Memory B cell (primary cell): ENCODE measurements around the gene BTBD9.

Source experiments
- ATAC-seq: fragments of 150-1000 bp; cut with Tn5 transposase; 2 replicates; pipeline ENCODE4 v1.10.0; 2021; ENCODE audit warnings: low read depth, mild to moderate bottlenecking, moderate library complexity
- DNase-seq, 2 donors: peaks; one replicate each; pipeline ENCODE4 v3.0.0; 2022; ENCODE audit warnings: low spot score in 2 of 2
- H3K27ac Mint-ChIP-seq: one replicate; pipeline ENCODE4 v1.8.0; 2022; ENCODE audit warnings: mild to moderate bottlenecking, moderate library complexity, mixed read lengths
- H3K27me3 Mint-ChIP-seq: one replicate; pipeline ENCODE4 v1.8.0; 2022; ENCODE audit warnings: mixed read lengths
- H3K36me3 Mint-ChIP-seq: one replicate; pipeline ENCODE4 v1.8.0; 2022; ENCODE audit warnings: mild to moderate bottlenecking, mixed read lengths
- H3K4me1 Mint-ChIP-seq: one replicate; pipeline ENCODE4 v1.8.0; 2022; ENCODE audit warnings: mixed read lengths
- H3K4me3 Mint-ChIP-seq: one replicate; pipeline ENCODE4 v1.8.0; 2022; ENCODE audit warnings: mild to moderate bottlenecking, moderate library complexity, mixed read lengths
- H3K9me3 Mint-ChIP-seq: one replicate; pipeline ENCODE4 v1.8.0; 2022; ENCODE audit warnings: mixed read lengths

The BTBD9 gene

GRCh38 chr6:38261626-38262025 is 378.1 kb downstream of the BTBD9 start:
- no peak overlapping the region for H3K4me3 Mint-ChIP-seq
- no peak for ATAC-seq
- H3K9me3 Mint-ChIP-seq, result no peaks in the 10 kb centered on the region
- H3K36me3 Mint-ChIP-seq, result peaks cover 29% of the 10 kb centered on the region
- no peak overlapping the region for H3K27ac Mint-ChIP-seq
- no peak for DNase-seq
- peaks cover 22% of the 10 kb centered on the region for H3K4me1 Mint-ChIP-seq
- no peaks in the 10 kb centered on the region for H3K27me3 Mint-ChIP-seq

- Mint-ChIP-seq H3K36me3 (peaks cover 38% of the 10 kb centered on the region), H3K27ac (no peak overlapping the region), H3K4me3 (no peak overlapping the region), H3K9me3 (peaks cover 6% of the 10 kb centered on the region), H3K27me3 (no peaks in the 10 kb centered on the region), H3K4me1 (peaks cover 14% of the 10 kb centered on the region)
- DNase-seq (no peak), ATAC-seq (no peak)
Observed at GRCh38 chr6:38259736-38260135, 380.0 kb downstream of the BTBD9 start.

DNA sequence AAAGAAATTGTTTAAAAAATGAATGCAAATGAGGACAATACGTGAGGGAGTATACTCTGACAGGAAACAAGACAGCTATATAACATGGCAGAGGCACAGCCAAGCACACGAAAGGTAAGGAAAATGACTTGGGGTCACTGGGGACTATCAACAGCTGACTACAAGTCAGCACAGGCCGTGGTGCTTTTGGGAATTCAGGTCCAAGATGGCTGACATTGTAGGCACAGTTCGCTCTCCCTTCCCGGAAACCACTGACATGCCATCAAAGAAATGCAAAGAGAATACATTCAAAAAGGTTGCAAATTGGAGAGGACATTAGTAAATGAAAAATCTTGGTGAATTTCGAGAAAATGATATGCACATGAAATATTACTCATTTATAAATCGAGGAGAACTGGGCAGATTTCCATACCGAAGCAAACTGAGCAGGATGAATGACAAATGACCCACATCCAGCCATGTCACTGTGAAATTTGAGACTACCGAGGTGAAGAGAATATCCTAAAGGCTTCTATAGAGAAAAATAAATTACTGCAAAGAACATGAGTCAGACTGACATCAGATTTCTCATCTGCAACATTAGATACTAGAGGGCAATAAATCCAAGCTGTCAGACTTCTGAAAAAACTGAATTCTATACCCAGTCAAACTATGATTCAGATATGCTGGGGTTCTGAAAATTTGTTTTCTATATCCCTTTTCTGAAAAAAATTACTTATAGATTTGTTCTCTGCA is 391.1 kb downstream of the BTBD9 start:
- DNase-seq (no peak), ATAC-seq (no peak)
- H3K27me3 Mint-ChIP-seq, result no peaks in the 10 kb centered on the region
- no peaks in the 10 kb centered on the region for H3K9me3 Mint-ChIP-seq
- no peaks in the 10 kb centered on the region for H3K4me1 Mint-ChIP-seq
- peaks cover 34% of the 10 kb centered on the region for H3K36me3 Mint-ChIP-seq
- H3K4me3 Mint-ChIP-seq, result no peak overlapping the region
- H3K27ac Mint-ChIP-seq, result no peak overlapping the region

GRCh38 chr6:38245295-38245694 is 394.4 kb downstream of the BTBD9 start:
- H3K27ac Mint-ChIP-seq, result no peak overlapping the region
- no peaks in the 10 kb centered on the region for H3K27me3 Mint-ChIP-seq
- DNase-seq (no peak), ATAC-seq (no peak)
- no peaks in the 10 kb centered on the region for H3K9me3 Mint-ChIP-seq
- H3K4me1 Mint-ChIP-seq, result peaks cover 3% of the 10 kb centered on the region
- no peak overlapping the region for H3K4me3 Mint-ChIP-seq
- peaks cover 32% of the 10 kb centered on the region for H3K36me3 Mint-ChIP-seq

DNA sequence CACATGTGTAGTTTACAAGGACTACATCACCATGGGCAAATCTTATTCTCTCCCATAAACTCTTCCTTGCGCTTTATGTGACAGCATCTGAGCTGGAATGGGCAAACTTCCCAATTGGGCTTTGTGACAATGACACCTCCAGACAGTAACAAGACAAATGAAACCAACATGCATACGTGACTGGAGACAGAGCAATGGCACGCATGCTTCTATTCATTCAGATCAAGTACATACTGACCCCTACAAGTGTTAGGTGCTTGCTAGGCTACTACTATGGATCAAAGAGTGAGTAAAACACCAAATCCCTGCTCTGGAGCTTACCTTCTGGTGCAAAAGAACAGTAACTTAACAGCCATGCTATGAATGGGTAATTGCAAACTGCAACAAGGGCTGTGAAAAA is 394.9 kb downstream of the BTBD9 start:
- H3K36me3 Mint-ChIP-seq, result peaks cover 32% of the 10 kb centered on the region
- no peak overlapping the region for H3K27ac Mint-ChIP-seq
- no peak overlapping the region for H3K4me3 Mint-ChIP-seq
- ATAC-seq (no peak), DNase-seq (no peak)
- no peaks in the 10 kb centered on the region for H3K9me3 Mint-ChIP-seq
- peaks cover 7% of the 10 kb centered on the region for H3K4me1 Mint-ChIP-seq
- H3K27me3 Mint-ChIP-seq, result no peaks in the 10 kb centered on the region

DNA sequence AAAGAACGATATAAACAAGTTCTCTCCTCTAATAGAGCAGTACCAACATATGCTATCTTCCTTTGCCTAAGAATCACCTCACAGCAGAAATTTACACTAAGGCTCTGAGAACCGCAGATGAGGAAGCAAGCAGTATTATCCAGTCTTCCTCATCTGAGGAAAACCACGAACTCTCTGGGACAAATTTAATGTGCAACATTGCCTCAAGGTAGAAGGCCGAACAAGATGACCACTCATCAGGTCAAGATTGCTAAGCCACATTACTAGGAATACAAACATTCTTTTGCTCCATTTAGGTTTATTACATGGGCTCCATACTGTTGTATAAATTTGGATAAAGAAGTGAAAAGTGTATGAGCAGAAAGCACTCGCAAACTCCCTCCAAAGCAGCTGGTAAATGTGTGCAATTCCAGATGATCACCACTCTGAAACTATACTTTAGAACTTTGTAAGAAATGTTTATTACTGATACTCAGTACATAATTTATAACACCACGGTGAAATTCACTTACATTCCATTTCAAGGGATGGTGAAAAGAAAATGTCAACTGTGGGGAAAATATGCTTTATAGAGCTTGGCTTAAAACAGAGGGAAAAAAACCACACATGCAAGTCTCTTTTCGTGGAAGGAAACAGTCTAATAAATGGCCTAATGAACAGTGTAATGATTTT is 398.4 kb downstream of the BTBD9 start:
- DNase-seq, result no peak
- Mint-ChIP-seq H3K4me1 (peaks cover 15% of the 10 kb centered on the region), H3K27me3 (no peaks in the 10 kb centered on the region), H3K36me3 (peaks cover 20% of the 10 kb centered on the region), H3K4me3 (no peak overlapping the region), H3K27ac (no peak overlapping the region), H3K9me3 (no peaks in the 10 kb centered on the region)
- no peak for ATAC-seq

DNA sequence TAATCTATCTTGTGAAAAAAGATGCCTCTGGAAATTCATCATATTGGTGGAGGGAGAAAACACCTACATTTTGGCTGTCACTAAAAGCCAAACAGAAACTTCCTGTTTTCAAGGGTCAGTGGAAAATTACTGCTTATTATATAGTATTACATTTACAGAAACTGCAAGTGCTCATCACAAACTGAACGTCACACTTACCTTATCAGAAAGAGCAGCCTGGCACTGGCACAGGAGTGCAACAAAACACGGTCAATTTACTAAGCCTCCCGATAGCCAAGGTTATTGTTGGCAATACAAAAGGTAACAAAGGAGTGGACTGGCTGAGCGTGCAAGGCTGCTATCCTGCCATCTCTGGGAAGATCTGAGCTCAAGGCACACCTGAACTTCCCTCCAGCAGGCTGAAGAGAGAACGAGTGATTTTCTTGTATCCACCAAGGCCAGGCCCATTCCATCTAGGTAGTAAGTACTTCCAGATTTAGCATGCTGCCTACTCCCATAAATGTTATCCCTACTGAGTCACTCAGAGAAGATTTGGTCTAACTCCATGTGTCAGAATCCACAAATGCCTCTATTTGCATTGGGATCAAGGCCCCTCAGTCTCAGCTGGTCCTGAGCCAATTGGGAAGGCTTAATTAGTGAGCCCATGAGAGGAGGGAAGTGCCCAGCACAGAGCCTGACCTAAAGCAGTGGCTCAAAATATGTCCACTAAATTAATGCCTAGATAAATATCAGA is 399.8 kb downstream of the BTBD9 start:
- DNase-seq, result no peak
- Mint-ChIP-seq H3K27me3 (no peaks in the 10 kb centered on the region), H3K4me1 (peaks cover 28% of the 10 kb centered on the region), H3K4me3 (no peak overlapping the region), H3K36me3 (peaks cover 14% of the 10 kb centered on the region), H3K9me3 (no peaks in the 10 kb centered on the region), H3K27ac (peak overlapping the region; percentile 24)
- ATAC-seq, result no peak

DNA sequence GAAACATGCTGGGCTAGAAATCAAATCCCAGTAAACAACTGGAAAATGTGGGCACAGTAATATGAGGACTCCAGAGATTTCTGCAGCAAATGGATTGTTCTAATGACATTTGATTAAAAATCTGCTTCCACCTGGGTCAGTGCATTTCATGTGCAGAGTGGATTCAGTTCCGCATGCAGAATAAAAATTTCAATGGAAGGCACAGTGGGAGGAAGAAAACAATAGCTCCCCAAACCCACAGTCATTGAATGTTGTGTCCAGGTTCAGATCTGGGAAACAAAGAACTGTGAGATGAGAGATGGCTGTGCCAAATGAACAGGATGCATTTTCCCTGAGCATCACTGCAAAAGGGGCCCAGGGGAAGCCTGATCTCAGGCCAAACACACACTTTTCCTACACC is 403.1 kb downstream of the BTBD9 start:
- no peaks in the 10 kb centered on the region for H3K9me3 Mint-ChIP-seq
- H3K4me1 Mint-ChIP-seq, result peaks cover 27% of the 10 kb centered on the region
- H3K27ac Mint-ChIP-seq, result no peak overlapping the region
- no peak overlapping the region for H3K4me3 Mint-ChIP-seq
- peaks cover 4% of the 10 kb centered on the region for H3K36me3 Mint-ChIP-seq
- ATAC-seq, result no peak
- no peak for DNase-seq
- no peaks in the 10 kb centered on the region for H3K27me3 Mint-ChIP-seq

GRCh38 chr6:38234934-38235682 is 404.6 kb downstream of the BTBD9 start:
- Mint-ChIP-seq H3K27ac (peak overlapping the region; percentile 35), H3K9me3 (no peaks in the 10 kb centered on the region), H3K4me1 (peaks cover 25% of the 10 kb centered on the region), H3K4me3 (no peak overlapping the region), H3K27me3 (no peaks in the 10 kb centered on the region), H3K36me3 (peaks cover 5% of the 10 kb centered on the region)
- ATAC-seq, result peak; percentile 50
- no peak for DNase-seq

- H3K27me3 Mint-ChIP-seq, result no peaks in the 10 kb centered on the region
- H3K9me3 Mint-ChIP-seq, result no peaks in the 10 kb centered on the region
- DNase-seq (no peak), ATAC-seq (no peak)
- H3K4me3 Mint-ChIP-seq, result no peak overlapping the region
- peaks cover 25% of the 10 kb centered on the region for H3K4me1 Mint-ChIP-seq
- H3K27ac Mint-ChIP-seq, result no peak overlapping the region
- peaks cover 5% of the 10 kb centered on the region for H3K36me3 Mint-ChIP-seq
Observed at GRCh38 chr6:38234141-38234540, 405.6 kb downstream of the BTBD9 start.

DNA sequence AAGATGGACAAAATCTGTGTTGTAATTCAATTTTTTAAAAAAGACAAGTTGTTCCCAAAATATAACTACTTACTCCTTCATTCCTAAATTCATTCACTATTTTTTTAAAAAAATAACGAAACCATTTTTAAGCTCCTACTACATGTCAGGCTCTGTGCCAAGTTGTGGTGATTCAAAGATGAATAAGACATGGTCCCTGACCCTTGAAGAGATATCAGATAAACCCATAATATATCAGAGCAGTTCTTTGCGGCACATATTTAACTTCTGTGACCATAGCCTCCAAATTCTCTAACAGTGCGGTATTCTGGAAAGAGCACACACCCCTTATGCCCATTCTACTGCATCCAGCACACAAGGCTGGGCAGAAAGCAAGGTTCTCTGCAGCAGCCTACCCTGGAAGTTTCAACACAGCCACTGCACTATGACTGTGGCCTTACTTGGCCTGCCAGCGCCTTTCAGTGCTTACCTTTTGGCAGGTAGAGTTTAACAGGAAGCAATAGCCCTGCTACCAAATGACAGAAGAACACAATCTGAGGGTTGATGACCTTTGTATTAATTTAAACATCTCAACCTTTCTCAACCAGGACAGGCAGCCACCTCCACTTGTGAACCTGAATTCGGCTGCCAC is 406.5 kb downstream of the BTBD9 start:
- no peaks in the 10 kb centered on the region for H3K9me3 Mint-ChIP-seq

DNA sequence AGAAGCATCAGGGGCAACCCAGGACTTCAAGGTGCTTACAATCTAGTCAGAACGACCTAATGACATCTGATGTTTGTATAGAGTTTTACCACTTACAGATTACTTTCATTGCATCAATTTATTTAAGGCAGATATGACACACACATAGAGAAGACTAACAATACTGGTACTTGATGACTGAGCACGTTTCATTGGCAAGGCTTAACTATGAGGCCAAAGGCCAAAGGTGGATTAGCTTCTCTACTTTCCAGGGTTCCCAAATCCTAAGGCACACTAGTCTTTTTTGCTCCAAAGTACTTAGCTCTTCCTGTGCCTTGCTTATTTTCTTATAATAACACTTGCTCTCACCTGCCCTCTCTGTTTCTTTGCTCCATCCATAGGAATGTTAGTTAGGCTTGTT is 414.0 kb downstream of the BTBD9 start:
- Mint-ChIP-seq H3K4me1 (peaks cover 8% of the 10 kb centered on the region), H3K9me3 (no peaks in the 10 kb centered on the region), H3K27me3 (no peaks in the 10 kb centered on the region), H3K27ac (no peak overlapping the region), H3K36me3 (peaks cover 14% of the 10 kb centered on the region), H3K4me3 (no peak overlapping the region)
- no peak for DNase-seq
- no peak for ATAC-seq

More for the DNA sequence above, 406.5 kb downstream of the BTBD9 start:
- DNase-seq, result no peak
- Mint-ChIP-seq H3K36me3 (peaks cover 5% of the 10 kb centered on the region), H3K4me3 (no peak overlapping the region), H3K27ac (no peak overlapping the region), H3K4me1 (peaks cover 25% of the 10 kb centered on the region), H3K27me3 (no peaks in the 10 kb centered on the region)
- no peak for ATAC-seq

DNA sequence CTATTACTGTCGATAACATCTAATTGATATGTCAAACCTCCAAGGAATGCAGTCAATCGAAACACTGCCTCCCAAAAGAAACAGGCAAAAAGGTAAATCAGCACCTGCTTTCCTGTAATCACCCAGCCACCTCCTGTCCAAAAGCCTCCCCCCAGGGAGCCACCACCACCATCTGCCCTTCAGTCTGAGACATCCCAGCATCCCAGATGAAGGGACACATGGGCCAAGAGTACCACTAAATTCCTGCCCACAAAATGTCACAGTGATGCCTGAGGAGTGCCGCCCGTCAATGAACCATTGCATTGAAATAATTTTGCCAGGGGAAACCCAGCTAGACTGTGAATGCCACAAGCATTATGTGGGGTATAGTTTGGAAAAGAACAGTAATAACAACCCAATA is 418.5 kb downstream of the BTBD9 start:
- Mint-ChIP-seq H3K4me1 (peaks cover 2% of the 10 kb centered on the region), H3K9me3 (peaks cover 1% of the 10 kb centered on the region), H3K27me3 (no peaks in the 10 kb centered on the region), H3K27ac (no peak overlapping the region), H3K36me3 (peaks cover 13% of the 10 kb centered on the region), H3K4me3 (no peak overlapping the region)
- no peak for ATAC-seq
- no peak for DNase-seq
